HCT116 (cell line): Measurements from ENCODE around the gene IL17B. TPM values are rescaled to one million over a fixed set of nuclear protein-coding genes. Genes with fewer than 3 reads are reported as not detected.

Source experiments
- ATAC-seq: fragments of 200-7000 bp; cut with Tn5 transposase; 2 replicates; pipeline ENCODE4 v1.9.1; 2020; ENCODE audit warnings: mild to moderate bottlenecking, moderate library complexity
- BruUV-seq: library from RNA; stranded (reverse); fragments of 400-500 nt; replicated peaks from 2 replicates; lab custom pipeline; 2021; lab: Mats Ljungman, UMichigan
- CTCF ChIA-PET: fragments of 300-600 bp; sonication (Branson Sonifier 250); formaldehyde crosslinking; loops from one replicate; lab custom pipeline; 2021; ENCODE audit warnings: antibody characterized with exemption; lab: Charles Lee
- POLR2A ChIA-PET: fragments of 300-600, 350-600 bp; sonication (Branson Sonifier 250); formaldehyde crosslinking; loops from one replicate; lab custom pipeline; 2021; ENCODE audit warnings: antibody characterized with exemption; lab: Charles Lee
- RAD21 ChIA-PET, 2 experiments: fragments of 300-600 bp; sonication (Branson Sonifier 250); formaldehyde crosslinking; loops; one replicate each; lab custom pipeline; 2023; ENCODE audit warnings: low total read pairs in 2 of 2; ENCODE audit not compliant: uncharacterized antibody in 2 of 2, unreplicated experiment in 2 of 2, low non-redundant PET in 1 of 2; lab: Charles Lee
- DNase-seq: peaks from one replicate; pipeline ENCODE4 v3.0.0-alpha.2; 2010; ENCODE audit warnings: low read depth, low spot score
- H2AFZ ChIP-seq: fragments of 200-600 bp; shearing (Covaris generic), sonication (generic); 2 replicates; pipeline ENCODE4 v1.6.1; 2017; ENCODE audit warnings: low read depth, mixed run types, mixed read lengths, antibody characterized with exemption, low read length; ENCODE audit not compliant: poor library complexity, severe bottlenecking
- H3K27ac ChIP-seq: 2 replicates; pipeline ENCODE4 v1.5.1; 2012; ENCODE audit warnings: low read depth, low read length
- H3K27me3 ChIP-seq: fragments of 200-600 bp; sonication (generic); 2 replicates; pipeline ENCODE4 v1.6.1; 2016; ENCODE audit warnings: mixed run types, low read length, mixed read lengths; ENCODE audit not compliant: insufficient read depth
- H3K36me3 ChIP-seq, 2 experiments: fragments of 200-500 bp in 1 of 2; fragments of 200-600 bp in 1 of 2; sonication (Bioruptor generic) in 1 of 2; sonication (generic) in 1 of 2; 2 replicates each; pipeline versions ENCODE4 v1.5.1 to v1.6.1; 2014 to 2016; ENCODE audit warnings: low read length in 2 of 2, inconsistent platforms in 1 of 2, mixed read lengths in 1 of 2, mixed run types in 1 of 2; ENCODE audit not compliant: insufficient read depth in 2 of 2, control insufficient read depth in 1 of 2
- H3K4me1 ChIP-seq, 2 experiments: fragments of 200-600 bp in 1 of 2; sonication (generic) in 1 of 2; 2 replicates each; pipeline versions ENCODE4 v1.5.1 to v1.6.1; 2012 to 2017; ENCODE audit warnings: low read length in 2 of 2, inconsistent platforms in 1 of 2, mild to moderate bottlenecking in 1 of 2, mixed read lengths in 1 of 2, mixed run types in 1 of 2, moderate library complexity in 1 of 2; ENCODE audit not compliant: insufficient read depth in 2 of 2, control insufficient read depth in 1 of 2
- H3K4me2 ChIP-seq: fragments of 200-600 bp; sonication (generic); 2 replicates; pipeline ENCODE4 v1.6.1; 2017; ENCODE audit warnings: mixed run types, low read length, mixed read lengths
- H3K4me3 ChIP-seq, 2 experiments: fragments of 200-600 bp in 1 of 2; sonication (generic) in 1 of 2; replicated peaks in 1 of 2; 2 replicates each; pipeline ENCODE4 v1.5.1; 2011 to 2016; ENCODE audit warnings: low read length in 2 of 2, control low read depth in 1 of 2, low read depth in 1 of 2, mild to moderate bottlenecking in 1 of 2, mixed read lengths in 1 of 2, mixed run types in 1 of 2
- H3K79me2 ChIP-seq: fragments of 200-600 bp; sonication (generic); 2 replicates; pipeline ENCODE4 v1.6.1; 2017; ENCODE audit warnings: mild to moderate bottlenecking, mixed run types, low read length, moderate library complexity, mixed read lengths; ENCODE audit not compliant: insufficient read depth
- H3K9ac ChIP-seq: fragments of 200-600 bp; sonication (generic); 2 replicates; pipeline ENCODE4 v1.6.1; 2016; ENCODE audit warnings: low read length, mixed read lengths
- H3K9me2 ChIP-seq: fragments of 200-600 bp; sonication (generic), shearing (Covaris generic); 2 replicates; pipeline ENCODE4 v1.6.1; 2017; ENCODE audit warnings: mixed run types, mild to moderate bottlenecking, moderate library complexity; ENCODE audit not compliant: insufficient read depth
- H3K9me3 ChIP-seq, 2 experiments: fragments of 200-500 bp in 1 of 2; fragments of 200-600 bp in 1 of 2; sonication (Bioruptor generic) in 1 of 2; sonication (generic) in 1 of 2; 2 replicates each; pipeline ENCODE4 v1.6.1; 2014 to 2017; ENCODE audit warnings: low read length in 2 of 2, mixed read lengths in 2 of 2, inconsistent platforms in 1 of 2, low read depth in 1 of 2, mild to moderate bottlenecking in 1 of 2, mixed run types in 1 of 2, moderate library complexity in 1 of 2; ENCODE audit not compliant: control insufficient read depth in 1 of 2, insufficient read depth in 1 of 2
- H4K20me1 ChIP-seq: fragments of 200-600 bp; sonication (generic), shearing (Covaris generic); 2 replicates; pipeline ENCODE4 v1.6.1; 2017; ENCODE audit warnings: mixed run types, mild to moderate bottlenecking, moderate library complexity; ENCODE audit not compliant: insufficient read depth
- ATF3 ChIP-seq: IDR thresholded peaks from 2 replicates; pipeline ENCODE4 v1.6.1; 2012
- CBX3 ChIP-seq: IDR thresholded peaks from 2 replicates; pipeline ENCODE4 v1.6.1; 2012; ENCODE audit warnings: low read depth
- CEBPB ChIP-seq: IDR thresholded peaks from 2 replicates; pipeline ENCODE4 v1.6.1; 2012; ENCODE audit warnings: low read depth
- CTCF ChIP-seq, 3 experiments: fragments of 200-600 bp in 1 of 3; sonication (generic) in 1 of 3; IDR thresholded peaks in 2 of 3; conservative IDR thresholded peaks in 1 of 3; 2 replicates each; pipeline ENCODE4 v1.5.1; 2012 to 2017; ENCODE audit warnings: low read depth in 2 of 3, low read length in 2 of 3, antibody characterized with exemption in 1 of 3, borderline replicate concordance in 1 of 3, control low read depth in 1 of 3, mild to moderate bottlenecking in 1 of 3, mixed read lengths in 1 of 3, mixed run types in 1 of 3, moderate library complexity in 1 of 3; ENCODE audit not compliant: insufficient read depth in 1 of 3
- EGR1 ChIP-seq: IDR thresholded peaks from 2 replicates; pipeline ENCODE4 v1.6.1; 2012; ENCODE audit warnings: low read depth
- EZH2phosphoT487 ChIP-seq: fragments of 200-600 bp; IDR thresholded peaks from 2 replicates; pipeline ENCODE4 v1.6.1; 2018; ENCODE audit warnings: antibody characterized with exemption, borderline replicate concordance
- FOSL1 ChIP-seq: IDR thresholded peaks from 2 replicates; pipeline ENCODE4 v1.6.1; 2012; ENCODE audit warnings: low read depth
- JUND ChIP-seq: IDR thresholded peaks from 2 replicates; pipeline ENCODE4 v1.6.1; 2012
- MAX ChIP-seq: IDR thresholded peaks from 2 replicates; pipeline ENCODE4 v1.6.1; 2012
- POLR2A ChIP-seq: IDR thresholded peaks from 2 replicates; pipeline ENCODE4 v1.7.0; 2011; ENCODE audit warnings: borderline replicate concordance; ENCODE audit not compliant: insufficient read depth, insufficient read length; ENCODE audit errors: extremely low read depth
- POLR2AphosphoS5 ChIP-seq: IDR thresholded peaks from 2 replicates; pipeline ENCODE4 v1.6.1; 2011; ENCODE audit warnings: mild to moderate bottlenecking, low read depth, low read length, moderate library complexity
- RAD21 ChIP-seq: IDR thresholded peaks from 2 replicates; pipeline ENCODE4 v1.6.1; 2012; ENCODE audit warnings: low read depth, mild to moderate bottlenecking
- SIN3A ChIP-seq: IDR thresholded peaks from 2 replicates; pipeline ENCODE4 v1.6.1; 2012; ENCODE audit warnings: low read depth
- SP1 ChIP-seq: IDR thresholded peaks from 2 replicates; pipeline ENCODE4 v1.6.1; 2012; ENCODE audit warnings: low read depth
- SRF ChIP-seq: IDR thresholded peaks from 2 replicates; pipeline ENCODE4 v1.6.1; 2012; ENCODE audit warnings: low read depth
- YY1 ChIP-seq: IDR thresholded peaks from 2 replicates; pipeline ENCODE4 v1.6.1; 2011; ENCODE audit warnings: low read length, low read depth, moderate library complexity, mild to moderate bottlenecking; ENCODE audit not compliant: insufficient replicate concordance; ENCODE audit errors: extremely low read depth
- ZBTB33 ChIP-seq: IDR thresholded peaks from 2 replicates; pipeline ENCODE4 v1.6.1; 2011; ENCODE audit warnings: mild to moderate bottlenecking, low read length, moderate library complexity; ENCODE audit not compliant: insufficient replicate concordance; ENCODE audit errors: extremely low read depth
- ZFX ChIP-seq: fragments of 450-650 bp; IDR thresholded peaks from 2 replicates; pipeline ENCODE4 v1.6.1; 2017
- intact Hi-C: fragments of 100-400 bp; cut with micrococcal nuclease; formaldehyde crosslinking; loops from 2 replicates; pipeline ENCODE4 v1.10.0; 2022
- total RNA-seq: library from RNA; stranded (reverse); gene quantifications from one replicate; pipeline ENCODE4 v1.2.1, GENCODE V29; 2021; ENCODE audit not compliant: unreplicated experiment

Gene IL17B
- total RNA-seq, 1 experiment from 2014 or later, result 0.81 TPM

GRCh38 chr5:149353911-149354310 lies 25.2 kb downstream of the IL17B start:
- ATAC-seq (no peak), DNase-seq (no peak)
- no peak overlapping the region for H3K27ac ChIP-seq
- H3K27me3 ChIP-seq, result no peaks in the 10 kb centered on the region
- H3K9me2 ChIP-seq, result no peaks in the 10 kb centered on the region
- H3K4me1 ChIP-seq, result peaks cover 7 to 14% of the 10 kb centered on the region in 2 experiments; a peak in 3 of 4 replicates
- TF ChIP-seq EZH2phosphoT487 (no peak), POLR2A (no peak), CBX3 (no peak), ZBTB33 (no peak), RAD21 (no peak), YY1 (no peak), JUND (no peak), CTCF (IDR thresholded peaks at IDR 0.05 in 2 of 3, conservative IDR thresholded peaks at IDR 0.05 in 1 of 3; ENCODE audit: borderline replicate concordance in 1 of 3, insufficient read depth in 1 of 3, low read depth in 2 of 3, low read length in 2 of 3) (no peak), ATF3 (no peak), FOSL1 (no peak), SIN3A (no peak), CEBPB (no peak), POLR2AphosphoS5 (no peak), EGR1 (no peak), MAX (no peak), ZFX (no peak), SP1 (no peak), SRF (no peak)
- H2AFZ ChIP-seq, result no peak overlapping the region
- POLR2A ChIA-PET, result no interaction called here
- peaks cover 42 to 50% of the 10 kb centered on the region in 2 experiments for H3K36me3 ChIP-seq
- H3K9me3 ChIP-seq, result no peaks in the 10 kb centered on the region
- peaks cover 47% of the 10 kb centered on the region for H3K79me2 ChIP-seq
- CTCF ChIA-PET, result no interaction called here
- RAD21 ChIA-PET, result no interaction called here
- H3K4me3 ChIP-seq, result no peak overlapping the region
- BruUV-seq, result no TSS peak
- intact Hi-C loops, result no loop called here
- peaks cover 4% of the 10 kb centered on the region; the same call in 1 of the 2 replicates for H4K20me1 ChIP-seq
- H3K4me2 ChIP-seq, result no peak overlapping the region
- no peak overlapping the region for H3K9ac ChIP-seq
